ENCODE results near the gene DLGAP1. TPM values are rescaled to one million over a fixed set of nuclear protein-coding genes. Genes with fewer than 3 reads are reported as not detected.

DLGAP1 gene
- polyA plus RNA-seq, 1 experiment, result 0.09 TPM

DNA sequence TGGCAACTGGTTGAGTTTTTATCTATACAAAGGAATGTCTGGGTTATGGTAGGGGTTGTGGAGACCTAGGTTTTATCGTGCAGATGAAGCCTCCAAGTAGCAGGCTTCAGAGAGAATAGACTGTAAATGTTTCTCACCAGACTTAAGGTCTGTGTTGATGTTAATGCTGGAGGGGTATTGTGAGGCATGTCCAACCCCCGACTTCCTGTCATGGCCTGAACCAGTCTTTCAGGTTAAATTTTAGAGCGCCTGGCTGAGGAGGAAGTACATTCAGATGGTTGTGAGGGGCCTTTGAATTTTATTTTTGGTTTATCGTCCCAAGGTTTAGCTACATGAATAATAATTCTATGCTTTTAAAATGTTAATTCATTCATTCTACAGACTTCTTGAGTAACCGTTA lies 435.1 kb downstream of the DLGAP1 start:
- H3K27me3 ChIP-seq (ENCODE audit: control insufficient read depth, insufficient read depth, low read length), result no peaks in the 10 kb centered on the region
- TF ChIP-seq, protein P1, sequence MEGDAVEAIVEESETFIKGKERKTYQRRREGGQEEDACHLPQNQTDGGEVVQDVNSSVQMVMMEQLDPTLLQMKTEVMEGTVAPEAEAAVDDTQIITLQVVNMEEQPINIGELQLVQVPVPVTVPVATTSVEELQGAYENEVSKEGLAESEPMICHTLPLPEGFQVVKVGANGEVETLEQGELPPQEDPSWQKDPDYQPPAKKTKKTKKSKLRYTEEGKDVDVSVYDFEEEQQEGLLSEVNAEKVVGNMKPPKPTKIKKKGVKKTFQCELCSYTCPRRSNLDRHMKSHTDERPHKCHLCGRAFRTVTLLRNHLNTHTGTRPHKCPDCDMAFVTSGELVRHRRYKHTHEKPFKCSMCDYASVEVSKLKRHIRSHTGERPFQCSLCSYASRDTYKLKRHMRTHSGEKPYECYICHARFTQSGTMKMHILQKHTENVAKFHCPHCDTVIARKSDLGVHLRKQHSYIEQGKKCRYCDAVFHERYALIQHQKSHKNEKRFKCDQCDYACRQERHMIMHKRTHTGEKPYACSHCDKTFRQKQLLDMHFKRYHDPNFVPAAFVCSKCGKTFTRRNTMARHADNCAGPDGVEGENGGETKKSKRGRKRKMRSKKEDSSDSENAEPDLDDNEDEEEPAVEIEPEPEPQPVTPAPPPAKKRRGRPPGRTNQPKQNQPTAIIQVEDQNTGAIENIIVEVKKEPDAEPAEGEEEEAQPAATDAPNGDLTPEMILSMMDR (IDR thresholded peaks at IDR 0.05; ENCODE audit: low read depth, low read length), result no peak
- H3K27ac ChIP-seq (ENCODE audit: low read depth, low read length), result no peak overlapping the region
- no peak overlapping the region for H3K4me3 ChIP-seq (ENCODE audit: low read depth, low read length)
- H3K9me3 ChIP-seq (ENCODE audit: control insufficient read depth, insufficient read depth, low read length), result no peaks in the 10 kb centered on the region
- CTCF ChIA-PET, result interaction anchor here (1.9 kb wide), 1 partner anchor 24 kb away, joined by 6 read pairs; no protein-coding TSS in a partner anchor
- DNase-seq (ENCODE audit: low read depth, low spot score), result no peak
- POLR2A ChIA-PET, result no interaction called here

DNA sequence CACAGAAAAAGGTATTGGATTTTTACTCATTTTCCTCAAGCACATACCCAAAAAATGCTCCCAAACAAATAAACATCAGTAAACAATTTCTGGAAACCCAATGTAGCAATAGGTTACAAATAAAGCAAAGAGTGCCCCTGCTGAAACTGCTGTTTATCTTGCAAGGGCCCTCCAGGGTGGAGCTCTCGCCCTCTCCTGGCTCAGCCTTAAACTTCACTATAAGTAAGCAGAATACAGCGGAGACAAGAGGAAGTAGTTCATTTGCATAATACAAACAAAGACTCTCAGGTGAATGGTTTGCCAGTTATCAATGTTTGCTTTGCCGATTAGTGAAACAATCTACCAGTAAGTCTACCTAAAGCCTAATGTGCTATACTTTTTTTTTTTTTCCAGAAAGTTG lies 437.6 kb downstream of the DLGAP1 start:
- H3K4me3 ChIP-seq (ENCODE audit: low read depth, low read length), result no peak overlapping the region
- H3K27me3 ChIP-seq (ENCODE audit: control insufficient read depth, insufficient read depth, low read length), result no peaks in the 10 kb centered on the region
- H3K9me3 ChIP-seq (ENCODE audit: control insufficient read depth, insufficient read depth, low read length), result no peaks in the 10 kb centered on the region
- no peak overlapping the region for H3K27ac ChIP-seq (ENCODE audit: low read depth, low read length)
- POLR2A ChIA-PET, result no interaction called here
- TF ChIP-seq, protein P1 (IDR thresholded peaks at IDR 0.05; ENCODE audit: low read depth, low read length), result 0 out of 2 replicates have a peak, but pooled peaks have one; percentile 12
- CTCF ChIA-PET, result no interaction called here
- no peak for DNase-seq (ENCODE audit: low read depth, low spot score)

DNA sequence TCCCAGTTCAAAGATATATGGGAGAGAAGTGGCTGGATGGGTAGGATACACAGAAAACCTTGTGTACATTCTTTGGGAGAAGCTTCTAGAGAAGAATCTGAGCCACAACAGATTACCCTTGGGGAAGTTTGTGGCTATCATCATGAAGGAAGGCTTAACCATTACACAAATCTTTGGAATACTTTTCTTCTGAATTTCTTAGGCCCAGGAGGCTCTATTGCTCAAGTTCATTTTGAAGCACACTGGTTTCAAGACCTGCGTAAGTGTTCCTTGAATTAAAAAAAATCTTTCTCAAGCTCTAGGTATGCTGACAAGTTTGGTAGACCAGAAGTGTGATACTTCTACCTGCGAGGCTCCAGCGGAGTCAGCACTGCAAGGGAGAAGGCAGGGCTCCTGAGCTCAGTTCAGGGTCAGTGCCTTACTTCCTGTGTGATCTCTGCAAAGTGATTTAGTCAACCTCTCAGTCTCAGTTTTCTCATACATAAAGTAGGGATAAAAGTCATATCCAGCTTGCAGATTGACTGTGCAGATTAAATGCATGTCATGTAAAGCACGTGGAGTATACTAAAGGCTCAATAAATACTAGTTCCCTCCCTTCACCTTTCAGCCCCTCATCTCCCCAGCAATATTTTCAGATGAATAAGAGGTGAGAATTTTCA lies 438.6 kb downstream of the DLGAP1 start:
- H3K27me3 ChIP-seq (ENCODE audit: control insufficient read depth, insufficient read depth, low read length), result no peaks in the 10 kb centered on the region
- no peak overlapping the region for H3K4me3 ChIP-seq (ENCODE audit: low read depth, low read length)
- H3K9me3 ChIP-seq (ENCODE audit: control insufficient read depth, insufficient read depth, low read length), result no peaks in the 10 kb centered on the region
- H3K27ac ChIP-seq (ENCODE audit: low read depth, low read length), result no peak overlapping the region
- CTCF ChIA-PET, result interaction anchor here (1.1 kb wide), 1 partner anchor 18 kb away, joined by 3 read pairs; no protein-coding TSS in a partner anchor
- DNase-seq (ENCODE audit: low read depth, low spot score), result no peak
- POLR2A ChIA-PET, result no interaction called here
- TF ChIP-seq, protein P1 (IDR thresholded peaks at IDR 0.05; ENCODE audit: low read depth, low read length), result no peak

DNA sequence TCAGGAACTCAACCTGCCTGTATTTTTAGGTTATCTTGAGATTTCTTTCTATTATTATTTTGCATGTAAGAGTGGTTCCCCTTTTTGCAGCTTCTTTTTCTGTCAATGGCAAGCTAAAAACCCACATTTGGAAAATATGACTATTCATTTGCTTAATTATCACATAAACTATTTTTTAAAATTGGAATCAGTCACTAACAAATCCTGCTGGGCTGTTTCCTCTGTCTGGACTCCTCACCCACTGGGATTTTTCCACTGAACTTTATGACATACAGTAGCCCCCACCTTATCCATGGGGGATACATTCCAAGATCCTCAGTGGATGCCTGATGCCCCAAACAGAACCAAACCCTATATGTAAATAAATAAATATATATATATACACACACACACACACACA lies 447.3 kb downstream of the DLGAP1 start:
- Histone ChIP-seq H3K4me3 (ENCODE audit: low read depth, low read length) (no peak overlapping the region), H3K27me3 (ENCODE audit: control insufficient read depth, insufficient read depth, low read length) (no peaks in the 10 kb centered on the region), H3K27ac (ENCODE audit: low read depth, low read length) (no peak overlapping the region), H3K9me3 (ENCODE audit: control insufficient read depth, insufficient read depth, low read length) (no peaks in the 10 kb centered on the region)
- TF ChIP-seq, protein P1 (IDR thresholded peaks at IDR 0.05; ENCODE audit: low read depth, low read length), result no peak
- no peak for DNase-seq (ENCODE audit: low read depth, low spot score)
- ChIA-PET POLR2A (no interaction called here), CTCF (interaction anchor here (0.9 kb wide), 1 partner anchor 12 kb away, joined by 3 read pairs; no protein-coding TSS in a partner anchor)

DNA sequence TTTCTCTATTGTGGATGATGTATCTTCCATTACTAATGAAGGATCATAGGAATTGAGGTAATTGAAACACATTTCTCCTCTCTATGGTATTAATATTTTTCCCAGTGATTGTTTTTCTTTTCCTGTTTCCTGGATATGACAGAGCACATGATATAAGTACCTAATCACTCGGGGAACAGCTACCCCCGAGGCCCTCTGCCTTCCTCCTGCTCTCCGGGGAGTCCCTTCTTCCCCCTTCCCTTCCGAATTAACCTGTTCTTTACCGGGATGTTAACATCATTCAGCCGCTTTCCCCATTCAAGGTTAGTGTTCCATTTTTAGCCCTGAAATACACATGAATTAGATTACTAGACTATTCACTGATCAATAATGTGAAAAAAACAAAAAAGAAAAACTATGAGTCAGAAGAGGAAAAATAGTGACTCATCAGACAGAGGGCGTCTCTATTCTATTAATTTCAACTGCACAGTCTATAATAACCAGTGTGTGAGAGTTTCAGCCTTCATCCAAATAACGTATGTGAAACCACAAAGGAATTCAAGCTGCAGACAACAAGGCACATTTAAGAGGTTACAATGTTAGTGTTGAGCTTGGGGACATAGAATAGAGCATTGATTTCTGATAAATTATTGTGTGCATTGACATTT lies 450.8 kb downstream of the DLGAP1 start:
- no peak for DNase-seq (ENCODE audit: low read depth, low spot score)

More for the DNA sequence above, 450.8 kb downstream of the DLGAP1 start:
- Histone ChIP-seq H3K27me3 (ENCODE audit: control insufficient read depth, insufficient read depth, low read length) (no peaks in the 10 kb centered on the region), H3K27ac (ENCODE audit: low read depth, low read length) (no peak overlapping the region), H3K4me3 (ENCODE audit: low read depth, low read length) (no peak overlapping the region), H3K9me3 (ENCODE audit: control insufficient read depth, insufficient read depth, low read length) (no peaks in the 10 kb centered on the region)
- CTCF ChIA-PET, result interaction anchor here (1.4 kb wide), 1 partner anchor 9 kb away, joined by 9 read pairs; no protein-coding TSS in a partner anchor
- TF ChIP-seq, protein P1 (IDR thresholded peaks at IDR 0.05; ENCODE audit: low read depth, low read length), result no peak
- POLR2A ChIA-PET, result no interaction called here

Measured in AG04450 (cell line).